ENCODE results near the gene RABGAP1.

DNA sequence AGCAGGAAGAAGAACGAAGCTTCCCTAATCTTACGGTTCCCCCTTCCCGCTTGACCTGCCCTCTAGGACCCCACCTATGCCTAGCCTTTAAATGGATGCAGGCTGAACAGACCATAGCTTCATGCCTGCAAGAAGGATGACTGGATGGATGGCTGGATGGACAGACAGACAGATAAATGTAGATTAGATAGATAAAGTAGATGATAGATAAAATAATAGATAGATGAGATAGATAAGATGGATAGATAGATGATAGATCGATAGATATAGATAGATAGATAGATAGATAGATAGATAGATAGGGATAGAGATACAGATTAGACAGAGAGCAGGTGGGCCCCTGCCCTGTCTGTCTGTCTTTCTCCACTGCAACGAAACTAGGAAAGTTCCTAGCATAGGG, 164.7 kb downstream of the RABGAP1 start:
- TF ChIP-seq EZH2 (IDR thresholded peaks at IDR 0.05; ENCODE audit: low read depth) (no peak), CTCF (conservative IDR thresholded peaks at IDR 0.05) (no peak)
